ENCODE data around the gene RPS25.
"Not testable (repeated sequence)": the region's sequence is repeated elsewhere in the genome, so short reads cannot be mapped to it uniquely, and the experiment has no call there.

The RPS25 gene

GRCh38 chr11:119014209-119014924, 3.8 kb downstream of the RPS25 start:
- DNase-seq (ENCODE audit: low read depth) = no peak

- no peak for DNase-seq (ENCODE audit: low read depth)
These were observed 5.4 kb downstream of the RPS25 start for GRCh38 chr11:119012629-119013170.

GRCh38 chr11:119011476-119012053, 6.6 kb downstream of the RPS25 start:
- no peak for DNase-seq (ENCODE audit: low read depth)

- DNase-seq (ENCODE audit: low read depth) = no peak
These were observed 11.5 kb downstream of the RPS25 start for GRCh38 chr11:119006656-119007055.

DNA sequence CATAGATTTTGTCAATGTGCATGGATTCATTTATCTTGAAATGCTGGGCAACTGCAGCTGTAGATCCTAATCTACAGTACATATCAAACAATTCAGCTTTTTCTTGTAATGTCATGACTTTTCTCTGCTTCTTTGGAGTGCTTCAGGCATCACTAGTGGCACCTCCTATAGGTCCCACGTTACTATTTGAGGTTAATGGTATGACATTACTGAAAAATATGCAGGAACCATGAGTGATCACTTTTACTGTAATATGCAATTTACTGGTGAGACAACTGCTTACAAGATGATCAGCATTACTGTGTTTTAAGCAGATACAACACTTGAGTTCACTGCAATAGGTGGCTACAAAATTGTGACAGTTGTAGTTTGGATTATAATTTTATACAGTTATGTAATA, 17.2 kb downstream of the RPS25 start:
- DNase-seq (ENCODE audit: low read depth) = no peak

GRCh38 chr11:118998822-118999221, 19.3 kb downstream of the RPS25 start:
- no peak for DNase-seq (ENCODE audit: low read depth)

- no peak for DNase-seq (ENCODE audit: low read depth)
These were observed 19.8 kb downstream of the RPS25 start for GRCh38 chr11:118998388-118998717.

DNA sequence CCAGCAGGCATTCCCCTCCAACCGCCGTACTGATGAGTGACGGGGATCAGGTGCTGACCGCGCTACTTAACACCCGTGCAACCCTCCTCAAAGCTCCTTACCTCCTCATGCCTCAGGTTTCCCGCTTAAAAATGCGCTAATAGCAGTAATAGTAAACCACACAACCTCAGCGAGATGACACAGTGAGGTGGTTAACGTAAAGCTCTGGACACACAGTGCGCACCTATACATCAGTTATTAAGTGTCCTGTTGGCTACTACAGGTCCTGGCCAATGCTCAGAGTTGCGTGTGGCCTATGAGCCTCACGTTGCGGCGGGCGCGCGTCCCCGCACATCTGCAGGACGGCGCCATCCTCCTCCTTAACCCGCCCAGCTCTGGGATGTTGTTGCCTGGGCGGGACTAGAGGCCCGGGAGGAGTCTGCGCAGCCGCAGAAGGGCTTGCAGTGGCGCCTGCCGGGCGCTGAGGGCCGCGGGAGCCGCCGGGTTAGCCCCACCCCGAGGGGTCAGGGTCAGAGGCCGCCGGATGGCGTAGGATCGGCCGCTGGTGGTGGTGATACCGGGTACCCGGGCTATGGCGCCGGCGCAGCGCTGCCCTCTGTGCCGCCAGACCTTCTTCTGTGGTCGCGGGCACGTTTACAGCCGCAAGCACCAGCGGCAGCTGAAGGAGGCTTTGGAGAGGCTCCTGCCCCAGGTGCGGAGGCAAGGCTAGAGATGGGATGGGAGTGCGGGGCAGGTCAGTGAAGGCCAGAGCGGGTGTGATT, 20.3 kb downstream of the RPS25 start, which contains the start of gene CENATAC:
TSS of gene CENATAC (plus strand) at position 512 of the 761 bp plus-strand sequence. CDS start at position 572, 60 bp downstream.
- DNase-seq (ENCODE audit: low read depth) = peak; percentile 97

GRCh38 chr11:118996926-118997626, 21.1 kb downstream of the RPS25 start:
- peak; percentile 38 for DNase-seq (ENCODE audit: low read depth)

DNA sequence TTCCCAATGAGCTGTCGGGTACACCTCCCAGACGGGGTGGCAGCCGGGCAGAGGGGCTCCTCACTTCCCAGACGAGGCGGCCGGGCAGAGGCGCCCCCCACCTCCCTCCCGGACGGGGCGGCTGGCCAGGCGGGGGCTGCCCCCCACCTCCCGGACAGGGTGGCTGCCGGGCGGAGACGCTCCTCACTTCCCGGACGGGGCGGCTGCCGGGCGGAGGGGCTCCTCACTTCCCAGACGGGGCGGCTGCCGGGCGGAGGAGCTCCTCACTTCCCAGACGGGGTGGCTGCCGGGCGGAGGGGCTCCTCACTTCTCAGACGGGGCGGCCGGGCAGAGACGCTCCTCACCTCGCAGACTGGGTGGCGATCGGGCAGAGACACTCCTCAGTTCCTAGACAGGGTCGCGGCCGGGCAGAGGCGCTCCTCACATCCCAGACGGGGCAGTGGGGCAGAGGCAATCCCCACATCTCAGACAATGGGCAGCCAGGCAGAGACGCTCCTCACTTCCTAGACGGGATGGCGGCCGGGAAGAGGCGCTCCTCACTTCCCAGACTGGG, 26.6 kb downstream of the RPS25 start:
- DNase-seq (ENCODE audit: low read depth) = not testable (repeated sequence)

DNA sequence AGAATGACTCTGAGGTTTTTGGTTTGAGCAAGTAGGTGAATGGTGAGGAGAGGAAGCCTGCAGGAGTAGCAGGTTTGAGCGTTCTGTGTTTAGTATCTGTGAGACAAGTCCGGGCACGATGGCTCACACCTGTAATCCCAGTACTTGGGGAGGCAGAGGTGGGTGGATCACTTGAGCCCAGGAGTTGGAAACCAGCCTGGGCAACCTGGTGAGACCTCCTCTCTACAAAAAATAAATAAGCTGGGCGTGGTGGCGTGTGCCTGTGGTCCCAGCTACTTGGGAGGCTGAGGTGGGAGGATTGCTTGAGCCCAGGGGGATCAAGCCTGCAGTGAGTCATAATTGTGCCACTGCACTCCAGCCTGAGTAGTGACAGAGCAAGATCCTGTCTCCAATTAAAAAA, 29.9 kb downstream of the RPS25 start:
- DNase-seq (ENCODE audit: low read depth) = no peak

DNA sequence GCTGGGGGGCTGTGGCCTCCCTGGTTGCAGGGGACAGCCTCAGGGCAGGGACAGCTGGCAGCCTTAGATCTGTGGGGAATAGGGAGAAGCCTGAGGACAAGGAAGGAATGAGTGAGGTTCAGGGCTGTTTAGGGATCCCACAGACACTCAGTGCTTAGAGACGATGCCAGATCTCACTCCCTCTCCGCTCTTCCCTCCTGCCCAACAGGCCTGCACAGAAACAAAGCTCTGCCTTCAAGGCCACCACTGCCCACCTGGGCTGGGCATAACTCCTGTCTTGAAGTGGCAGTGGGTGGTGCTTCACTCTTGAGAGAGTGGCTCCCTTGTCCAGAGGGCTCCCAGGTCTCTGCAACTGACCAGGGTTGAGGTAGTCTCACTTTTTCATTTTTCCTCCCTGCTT, 33.3 kb downstream of the RPS25 start:
- DNase-seq (ENCODE audit: low read depth) = no peak

GRCh38 chr11:118984337-118984736, 33.8 kb downstream of the RPS25 start:
- not testable (repeated sequence) for DNase-seq (ENCODE audit: low read depth)

- DNase-seq (ENCODE audit: low read depth) = no peak
These were observed 37.8 kb downstream of the RPS25 start for GRCh38 chr11:118980191-118980881.

DNA sequence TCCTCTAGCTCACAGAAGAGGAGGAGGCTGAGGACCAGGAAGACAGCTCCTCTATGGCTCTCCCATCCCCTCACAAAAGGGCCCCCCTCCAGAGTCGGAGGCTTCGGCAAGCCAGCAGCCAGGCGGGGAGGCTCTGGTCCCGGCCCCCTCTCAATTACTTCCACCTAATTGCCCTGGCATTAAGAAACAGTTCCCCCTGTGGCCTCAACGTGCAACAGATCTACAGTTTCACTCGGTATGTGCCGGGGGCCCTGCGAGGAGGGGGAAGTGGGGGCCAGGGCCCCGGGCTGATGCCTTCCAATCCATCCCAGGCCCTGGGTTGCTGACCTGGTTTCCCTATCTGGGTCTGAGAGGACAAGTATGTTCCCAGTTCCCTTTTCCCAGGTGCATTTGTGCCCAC, 38.7 kb downstream of the RPS25 start:
- DNase-seq (ENCODE audit: low read depth) = no peak

DNA sequence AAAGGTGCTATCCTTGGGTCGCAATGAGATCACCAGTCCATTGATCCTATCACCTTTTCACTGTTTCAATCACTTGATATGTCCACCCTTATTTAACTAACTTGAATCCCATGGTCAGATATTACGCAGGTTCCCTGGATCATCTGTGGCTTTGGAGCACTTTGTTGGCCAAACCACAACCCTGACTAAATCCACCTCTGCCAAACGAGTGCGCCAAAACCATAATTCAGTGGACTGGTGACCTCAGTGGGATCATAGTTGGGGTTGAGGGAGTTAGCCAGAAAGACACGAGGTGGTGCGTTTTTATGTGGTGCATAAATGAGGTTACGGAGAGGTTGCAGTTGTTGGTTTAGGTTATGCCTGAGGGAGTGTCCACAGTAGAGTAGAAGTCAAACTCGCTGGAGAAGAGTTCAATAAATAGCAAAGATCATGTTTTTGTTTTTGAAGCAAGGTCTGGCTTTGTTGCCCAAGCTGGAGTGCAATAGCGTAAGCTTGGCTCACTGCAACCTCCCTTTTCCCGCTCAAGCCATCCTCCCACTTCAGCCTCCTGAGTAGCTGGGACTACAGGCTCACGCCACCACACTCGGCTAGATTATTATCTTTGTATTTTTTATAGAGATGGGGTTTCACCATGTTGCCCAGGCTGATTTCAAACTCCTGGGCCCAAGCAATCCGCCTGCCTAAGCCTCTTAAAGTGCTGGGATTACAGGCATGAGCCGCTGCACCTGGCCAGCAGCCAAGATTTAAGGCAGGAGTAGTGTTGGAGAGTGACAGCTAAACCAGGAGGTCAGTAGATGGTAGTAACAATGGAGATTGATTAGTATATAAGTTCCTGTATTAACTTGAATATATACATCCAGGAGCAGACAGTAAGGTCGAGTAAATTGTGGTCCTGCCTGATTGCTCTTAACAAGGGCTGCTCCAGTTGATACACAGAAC, 42.1 kb downstream of the RPS25 start:
- no peak for DNase-seq (ENCODE audit: low read depth)

DNA sequence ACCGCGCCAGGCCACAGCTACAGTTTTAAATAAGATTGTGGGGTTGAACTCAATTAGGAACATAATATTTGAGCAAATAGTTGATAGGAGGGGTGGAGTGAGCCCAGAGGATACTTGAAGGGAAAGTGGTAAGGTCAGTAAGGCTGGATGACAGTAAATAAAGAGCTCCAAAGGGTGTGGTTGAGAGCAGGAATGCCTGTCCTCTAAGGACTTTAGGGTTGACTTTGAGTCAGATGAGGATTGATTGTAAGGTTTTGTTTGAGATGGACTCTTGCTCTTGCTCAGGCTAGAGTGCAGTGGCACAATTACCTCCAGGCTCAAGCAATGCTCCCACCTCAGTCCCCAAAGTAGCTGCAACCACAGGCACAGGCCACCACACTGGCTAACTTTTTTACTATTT, 44.2 kb downstream of the RPS25 start:
- DNase-seq (ENCODE audit: low read depth) = no peak

DNA sequence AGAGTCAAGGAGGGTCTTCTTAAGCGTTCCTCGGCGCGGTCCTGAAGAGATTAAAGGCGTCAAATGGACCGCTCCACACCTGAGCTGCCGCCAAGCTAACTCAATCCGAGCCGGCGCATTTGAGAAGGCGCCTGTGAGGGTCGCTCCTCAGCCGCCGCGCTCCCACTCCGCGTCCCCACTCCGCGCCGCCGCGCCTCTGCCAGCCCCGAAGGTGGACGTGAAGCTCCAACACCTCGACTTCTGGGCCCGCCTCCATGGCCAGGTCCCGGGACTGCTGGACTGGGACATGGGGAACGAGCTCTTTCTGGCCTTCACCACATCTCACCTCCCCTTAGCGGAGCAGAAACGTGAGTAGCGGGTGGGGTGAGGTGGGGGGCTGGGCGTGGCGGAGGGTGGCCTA, 46.5 kb downstream of the RPS25 start, which contains the start of gene FOXR1:
TSS of gene FOXR1 (plus strand) at position 116 of the 400 bp plus-strand sequence. CDS start at position 287, 171 bp downstream.
- no peak for DNase-seq (ENCODE audit: low read depth)

GRCh38 chr11:118969508-118969907, 48.6 kb downstream of the RPS25 start:
- not testable (repeated sequence) for DNase-seq (ENCODE audit: low read depth)

Measured in activated T-cell treated with anti-CD3 and anti-CD28 coated beads for 48 hours (primary cell).